Stimulated activated CD4-positive, alpha-beta T cell treated with anti-CD3 and anti-CD28 coated beads, Interleukin-1b, Interleukin-23, amount 100 ng/mL, for 48 hours (primary cell): ENCODE data around the gene CHTF18.

Experiments
- DNase-seq: peaks from one replicate; pipeline ENCODE4 v3.0.0-alpha.2; 2020

The CHTF18 gene

DNA sequence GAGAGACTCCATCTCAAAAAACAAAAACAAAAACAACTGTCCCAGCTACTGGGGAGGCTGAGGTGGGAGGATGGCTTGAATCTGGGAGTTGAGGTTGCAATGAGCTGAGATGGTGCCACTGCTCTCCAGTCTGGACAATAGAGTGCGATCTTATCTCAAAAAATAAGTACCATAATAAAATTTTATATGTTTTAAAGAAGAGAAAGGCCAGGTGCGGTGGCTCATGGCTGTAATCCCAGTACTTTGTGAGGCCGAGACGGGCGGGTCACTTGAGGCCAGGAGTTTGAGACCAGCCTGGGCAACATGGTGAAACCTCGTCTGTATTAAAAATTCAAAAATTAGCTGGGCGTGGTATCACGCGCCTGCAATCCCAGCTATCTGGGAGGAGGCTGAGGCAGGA, 11.6 kb upstream of the CHTF18 start:
- DNase-seq = no peak

DNA sequence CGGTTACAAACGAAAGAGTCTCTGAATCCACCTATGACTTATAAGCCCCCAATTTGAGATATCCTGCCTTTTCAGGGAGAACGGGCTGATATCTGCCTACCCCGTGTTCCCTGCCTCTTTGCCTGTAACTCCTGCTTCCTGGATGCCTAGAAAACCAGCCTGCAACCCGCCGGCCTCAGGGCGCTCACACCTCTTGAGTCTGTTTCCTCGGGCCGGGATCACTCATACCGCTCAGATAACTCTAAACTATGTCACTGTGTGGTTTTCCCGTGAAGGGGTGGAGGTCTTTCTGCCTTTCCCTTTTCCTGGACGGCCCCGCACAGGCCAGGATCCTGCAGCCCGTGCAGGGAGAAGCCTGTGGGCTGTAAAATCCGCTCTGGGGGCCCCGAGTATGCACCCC, 10.6 kb upstream of the CHTF18 start:
- no peak for DNase-seq

- DNase-seq = no peak
These were observed 10.0 kb upstream of the CHTF18 start for GRCh38 chr16:778447-778846.

DNA sequence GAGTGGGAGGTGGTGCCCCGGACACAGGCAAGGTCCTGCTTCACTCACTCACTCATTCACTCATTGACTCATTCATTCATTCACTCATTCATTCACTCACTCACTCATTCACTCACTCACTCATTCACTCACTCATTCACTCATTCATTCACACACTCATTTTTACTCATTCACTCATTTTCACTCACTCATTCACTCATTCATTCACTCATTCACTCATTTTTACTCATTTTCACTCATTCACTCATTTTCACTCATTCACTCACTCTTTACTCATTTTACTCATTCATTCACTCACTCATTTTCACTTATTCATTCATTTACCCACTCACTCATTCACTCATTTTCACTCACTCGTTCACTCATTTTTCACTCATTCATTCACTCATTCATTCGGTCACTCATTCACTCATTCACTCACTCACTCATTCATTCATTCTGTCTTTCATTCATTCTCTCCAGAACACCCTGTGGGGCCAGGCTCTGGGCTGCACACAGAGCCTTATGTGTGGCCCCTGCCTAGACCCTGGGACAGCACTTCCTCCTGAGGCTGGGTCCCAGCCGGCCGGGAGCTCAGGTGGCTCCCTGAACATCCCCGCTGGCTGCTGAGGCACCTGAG, 9.4 kb upstream of the CHTF18 start:
- DNase-seq = no peak

DNA sequence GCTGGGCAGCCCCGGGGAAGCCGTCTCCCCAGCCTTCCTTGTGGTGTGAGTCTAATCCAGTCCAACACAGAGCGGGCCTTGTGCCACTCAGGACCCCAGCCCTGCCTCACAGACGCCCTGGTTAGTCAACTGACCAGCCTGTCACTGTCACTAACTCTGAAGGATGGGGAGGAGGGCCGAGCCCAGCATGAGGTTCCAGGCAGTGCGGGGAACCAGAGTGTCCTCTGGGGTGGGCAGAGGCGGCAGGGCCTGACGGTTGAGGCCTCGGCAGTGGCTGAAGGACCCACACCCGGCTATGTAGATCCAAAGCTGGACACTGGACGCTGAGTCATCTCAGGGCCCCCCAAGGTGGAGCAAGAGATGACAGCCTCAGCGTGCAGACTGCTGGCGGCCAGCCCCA, 8.9 kb upstream of the CHTF18 start:
- DNase-seq = no peak

- no peak for DNase-seq
These were observed 8.1 kb upstream of the CHTF18 start for GRCh38 chr16:780296-780695.

- no peak for DNase-seq
These were observed 6.9 kb upstream of the CHTF18 start for GRCh38 chr16:781346-782010.

DNA sequence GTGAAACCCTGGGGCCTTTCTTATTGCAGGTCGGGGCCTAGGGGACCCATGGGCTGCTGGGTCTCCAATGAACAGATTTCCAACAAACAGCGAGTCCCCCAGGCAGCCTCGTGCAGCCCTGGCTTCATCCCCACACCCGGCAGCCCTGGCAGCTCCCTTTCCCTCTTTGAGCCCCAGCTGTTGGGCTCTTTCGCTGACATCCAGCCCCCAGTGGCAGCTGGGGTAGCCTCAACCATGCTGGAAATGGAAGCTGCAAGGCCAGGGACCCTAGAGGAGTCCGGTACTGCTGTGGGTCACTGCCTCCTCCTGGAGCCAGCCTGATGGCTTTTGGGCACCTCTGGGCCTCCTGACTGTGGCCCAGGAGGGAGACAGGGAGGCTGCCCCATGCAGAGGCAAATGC, 6.2 kb upstream of the CHTF18 start:
- no peak for DNase-seq

GRCh38 chr16:782766-783403, 5.5 kb upstream of the CHTF18 start:
- DNase-seq = no peak

- DNase-seq = no peak
These were observed 4.8 kb upstream of the CHTF18 start for GRCh38 chr16:783404-784161.

DNA sequence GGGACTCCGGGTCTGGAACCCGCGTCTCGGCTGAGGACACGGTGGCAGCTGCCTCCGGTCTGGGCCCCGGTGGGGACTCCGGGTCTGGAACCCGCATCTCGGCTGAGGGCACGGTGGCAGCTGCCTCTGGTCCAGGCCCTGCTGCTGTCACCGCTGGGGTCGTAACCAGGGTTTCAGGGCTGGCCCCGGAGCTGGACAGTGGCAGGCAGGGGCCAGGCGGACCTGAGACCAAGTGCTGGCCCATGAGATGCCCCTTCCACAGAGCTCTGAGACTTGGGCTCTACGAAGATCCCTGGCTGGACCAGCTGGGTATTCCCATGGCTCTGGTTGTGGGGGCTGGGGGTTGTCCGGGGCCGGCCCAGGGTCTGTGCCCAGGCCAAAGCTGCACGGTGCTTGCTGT, 4.0 kb upstream of the CHTF18 start:
- no peak for DNase-seq

- DNase-seq = peak; percentile 76
These were observed 2.6 kb upstream of the CHTF18 start for GRCh38 chr16:785563-786535.

- DNase-seq = no peak
These were observed 976 bp upstream of the CHTF18 start for GRCh38 chr16:787321-787966.

- no peak for DNase-seq
These were observed 432 bp upstream of the CHTF18 start, which contains the start of gene RPUSD1 for GRCh38 chr16:787978-788398. Gene RPUSD1 (minus strand): TSS chr16:788381. CDS start chr16:787737, 644 bp downstream.

DNA sequence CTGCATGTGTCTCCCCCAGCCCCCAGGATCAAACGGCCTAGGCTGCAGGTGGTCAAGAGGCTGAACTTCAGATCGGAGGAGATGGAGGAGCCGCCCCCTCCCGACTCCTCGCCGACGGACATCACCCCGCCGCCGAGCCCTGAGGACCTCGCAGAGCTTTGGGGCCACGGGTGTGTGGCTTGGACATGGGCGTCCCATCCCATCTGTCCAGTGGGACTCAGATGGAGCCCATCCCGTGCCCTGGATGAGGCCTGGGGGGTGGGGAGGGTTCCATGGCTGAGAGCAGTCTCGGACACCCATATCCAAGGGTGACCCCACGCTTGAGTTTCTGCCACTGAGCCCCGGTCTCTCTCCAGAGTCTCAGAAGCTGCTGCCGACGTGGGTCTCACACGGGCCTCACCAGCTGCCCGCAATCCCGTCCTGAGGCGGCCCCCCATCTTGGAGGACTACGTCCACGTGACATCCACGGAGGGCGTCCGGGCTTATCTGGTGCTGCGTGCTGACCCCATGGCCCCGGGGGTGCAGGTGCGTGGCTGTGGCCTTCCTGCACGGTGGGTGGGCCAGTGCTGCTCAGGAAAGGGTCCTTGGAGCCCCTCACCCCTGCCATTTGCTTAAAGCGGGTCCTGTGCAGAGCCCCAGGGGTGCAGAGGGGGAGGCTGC, 901 bp downstream of the CHTF18 start:
- no peak for DNase-seq

DNA sequence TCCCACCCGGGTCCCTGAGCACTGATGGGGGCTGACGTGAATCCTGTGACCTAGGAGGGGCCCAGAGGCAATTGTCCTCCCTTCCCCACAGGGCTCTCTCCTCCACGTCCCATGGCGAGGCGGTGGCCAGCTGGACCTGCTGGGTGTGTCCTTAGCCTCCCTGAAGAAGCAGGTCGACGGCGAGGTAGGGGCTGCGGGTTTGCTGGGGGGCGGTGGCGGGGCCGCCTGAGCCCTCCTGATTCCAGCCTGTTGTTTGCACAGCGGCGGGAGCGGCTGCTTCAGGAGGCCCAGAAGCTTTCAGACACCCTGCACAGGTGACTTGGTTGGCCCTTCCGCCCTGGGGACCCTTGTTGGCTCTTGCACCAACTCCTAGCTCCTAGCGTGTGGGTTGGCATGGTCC, 1.7 kb downstream of the CHTF18 start:
- no peak for DNase-seq

GRCh38 chr16:791131-791530, 2.7 kb downstream of the CHTF18 start:
- no peak for DNase-seq

GRCh38 chr16:792221-792995, 4.0 kb downstream of the CHTF18 start:
- DNase-seq = no peak

DNA sequence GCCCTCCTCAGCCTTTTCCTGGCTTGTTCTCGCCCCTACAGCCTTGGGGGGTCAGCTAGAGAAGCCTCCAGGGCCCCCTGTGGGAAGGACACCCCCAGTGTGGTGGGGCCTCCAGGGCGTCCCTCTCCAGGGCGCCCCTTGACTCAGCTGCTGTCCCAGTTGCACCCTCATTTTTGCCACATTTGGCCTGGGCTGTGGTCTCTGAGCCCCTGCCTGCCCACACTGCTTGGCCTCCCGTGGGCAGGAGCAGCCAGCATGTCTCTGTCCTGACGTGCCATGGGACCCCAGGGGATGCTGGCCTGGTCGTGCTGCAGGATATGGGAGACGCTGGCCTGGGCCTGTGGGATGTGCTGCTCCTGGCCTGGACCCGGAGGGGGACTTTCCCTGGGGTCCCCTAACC, 5.0 kb downstream of the CHTF18 start:
- DNase-seq = no peak

GRCh38 chr16:794091-794822, 5.8 kb downstream of the CHTF18 start:
- DNase-seq = no peak
